IMR-90 (cell line): ENCODE measurements around the gene RBP5. TPM values are rescaled to one million over a fixed set of nuclear protein-coding genes. Genes with fewer than 3 reads are reported as not detected.

ENCODE experiments used
- ATAC-seq: fragments of 200-7000 bp; cut with Tn5 transposase; 2 replicates; pipeline ENCODE4 v1.9.1; 2020; ENCODE audit warnings: low read depth, mild to moderate bottlenecking, moderate library complexity
- BruUV-seq: library from RNA; stranded (reverse); fragments of 400-500 nt; replicated peaks from 2 replicates; lab custom pipeline; 2021; lab: Mats Ljungman, UMichigan
- CTCF ChIA-PET: fragments of 300-600 bp; formaldehyde crosslinking; extraction: SDS; loops from one replicate; lab custom pipeline; 2021; ENCODE audit warnings: antibody characterized with exemption; lab: Yijun Ruan, JAX
- POLR2A ChIA-PET: fragments of 300-600 bp; sonication (Branson Sonifier 250); formaldehyde crosslinking; loops from one replicate; lab custom pipeline; 2022; ENCODE audit warnings: antibody characterized with exemption; ENCODE audit not compliant: unreplicated experiment; lab: Charles Lee
- DNase-seq: peaks from one replicate; pipeline ENCODE4 v3.0.0; 2013
- H2AFZ ChIP-seq: replicated peaks from 2 replicates; pipeline ENCODE3; 2013; ENCODE audit warnings: low read length, mild to moderate bottlenecking; ENCODE audit not compliant: poor library complexity
- H2AK5ac ChIP-seq: 2 replicates; pipeline ENCODE4 v1.6.1; 2013; ENCODE audit warnings: low read depth, low read length, inconsistent platforms
- H2AK9ac ChIP-seq: replicated peaks from 2 replicates; pipeline ENCODE3; 2013; ENCODE audit warnings: mild to moderate bottlenecking, low read depth, low read length, moderate library complexity; ENCODE audit not compliant: poor library complexity
- H2BK120ac ChIP-seq: 2 replicates; pipeline ENCODE4 v1.6.1; 2013; ENCODE audit warnings: low read depth, low read length, inconsistent platforms
- H2BK15ac ChIP-seq: 3 replicates; pipeline ENCODE4 v1.6.1; 2013; ENCODE audit warnings: low read depth, low read length, inconsistent platforms
- H2BK20ac ChIP-seq: 2 replicates; pipeline ENCODE4 v1.6.1; 2013; ENCODE audit warnings: low read depth, mild to moderate bottlenecking, inconsistent platforms, low read length, moderate library complexity
- H2BK5ac ChIP-seq: 2 replicates; pipeline ENCODE4 v1.6.1; 2013; ENCODE audit warnings: mild to moderate bottlenecking, low read depth, low read length, inconsistent platforms; ENCODE audit not compliant: poor library complexity, severe bottlenecking
- H3K14ac ChIP-seq: replicated peaks from 2 replicates; pipeline ENCODE4 v1.6.1; 2013; ENCODE audit warnings: low read depth, low read length, inconsistent platforms
- H3K18ac ChIP-seq: 2 replicates; pipeline ENCODE4 v1.6.1; 2013; ENCODE audit warnings: low read depth, low read length, control low read depth
- H3K23ac ChIP-seq: 2 replicates; pipeline ENCODE4 v1.6.1; 2013; ENCODE audit warnings: low read depth, low read length, inconsistent platforms
- H3K27ac ChIP-seq: 2 replicates; pipeline ENCODE4 v1.5.1; 2013; ENCODE audit warnings: mild to moderate bottlenecking, control low read depth, low read length; ENCODE audit not compliant: insufficient read depth
- H3K27me3 ChIP-seq: 2 replicates; pipeline ENCODE4 v1.6.1; 2013; ENCODE audit warnings: low read length; ENCODE audit not compliant: control insufficient read depth, insufficient read depth
- H3K36me3 ChIP-seq: 2 replicates; pipeline ENCODE4 v1.6.1; 2013; ENCODE audit warnings: low read length, mixed read lengths; ENCODE audit not compliant: control insufficient read depth, insufficient read depth
- H3K4ac ChIP-seq: 2 replicates; pipeline ENCODE4 v1.6.1; 2013; ENCODE audit warnings: low read depth, low read length, inconsistent platforms
- H3K4me1 ChIP-seq: 2 replicates; pipeline ENCODE4 v1.6.1; 2013; ENCODE audit warnings: low read length, mixed read lengths; ENCODE audit not compliant: control insufficient read depth, insufficient read depth
- H3K4me2 ChIP-seq: 2 replicates; pipeline ENCODE4 v1.6.1; 2013; ENCODE audit warnings: low read depth, mild to moderate bottlenecking, control low read depth, low read length, moderate library complexity
- H3K4me3 ChIP-seq: 2 replicates; pipeline ENCODE4 v1.5.1; 2013; ENCODE audit warnings: low read depth, mild to moderate bottlenecking, control low read depth, low read length, moderate library complexity; ENCODE audit not compliant: insufficient read depth
- H3K56ac ChIP-seq: 2 replicates; pipeline ENCODE4 v1.6.1; 2013; ENCODE audit warnings: low read length, inconsistent platforms; ENCODE audit not compliant: insufficient read depth; ENCODE audit errors: extremely low read depth
- H3K79me1 ChIP-seq, 2 experiments: 2 replicates each; pipeline ENCODE4 v1.6.1; 2013; ENCODE audit warnings: low read length in 2 of 2, inconsistent platforms in 1 of 2, low read depth in 1 of 2
- H3K9ac ChIP-seq: 2 replicates; pipeline ENCODE4 v1.6.1; 2013; ENCODE audit warnings: low read depth, low read length, control low read depth
- H3K9me1 ChIP-seq: 2 replicates; pipeline ENCODE4 v1.6.1; 2013; ENCODE audit warnings: low read length, inconsistent platforms; ENCODE audit not compliant: insufficient read depth
- H3K9me3 ChIP-seq: 2 replicates; pipeline ENCODE4 v1.6.1; 2013; ENCODE audit warnings: low read length; ENCODE audit not compliant: control insufficient read depth, insufficient read depth
- H4K20me1 ChIP-seq: 2 replicates; pipeline ENCODE4 v1.6.1; 2013; ENCODE audit warnings: low read length, inconsistent platforms; ENCODE audit not compliant: insufficient read depth
- H4K5ac ChIP-seq: 2 replicates; pipeline ENCODE4 v1.6.1; 2013; ENCODE audit warnings: mild to moderate bottlenecking, low read depth, low read length, control low read depth
- H4K8ac ChIP-seq, 2 experiments: 2 replicates each; pipeline ENCODE4 v1.6.1; 2013; ENCODE audit warnings: low read depth in 2 of 2, low read length in 2 of 2, control low read depth in 1 of 2, inconsistent platforms in 1 of 2
- H4K91ac ChIP-seq: 2 replicates; pipeline ENCODE4 v1.6.1; 2013; ENCODE audit warnings: low read depth, low read length, inconsistent platforms; ENCODE audit not compliant: insufficient read depth
- FOS ChIP-seq: fragments of 150-350 bp; IDR thresholded peaks from 2 replicates; pipeline ENCODE4 v1.6.1; 2016; ENCODE audit warnings: low read depth, low read length
- RFX5 ChIP-seq: IDR thresholded peaks from 2 replicates; pipeline ENCODE4 v1.8.0; 2012; ENCODE audit warnings: low read depth, mild to moderate bottlenecking, low read length, moderate library complexity
- WGBS, 2 experiments: methylation state at CpG; one replicate each; pipeline versions ENCODE4 v1.1.5 to v1.1.7; 2013; ENCODE audit warnings: missing lambda C conversion rate in 2 of 2; ENCODE audit not compliant: insufficient read length in 1 of 2; ENCODE audit errors: extremely low coverage in 2 of 2; 5-methylcytosine and 5-hydroxymethylcytosine counted together
- dilution Hi-C: fragments of 300-500 bp; cut with HindIII; formaldehyde crosslinking; loops from one replicate; pipeline ENCODE4 v1.14.3; 2018; ENCODE audit warnings: low sequenced_read_pairs; ENCODE audit not compliant: unreplicated experiment
- in situ Hi-C: fragments of 300-500 bp; cut with MboI; formaldehyde crosslinking; loops from 3 replicates; pipeline ENCODE4 v1.14.3; 2019; ENCODE audit warnings: low sequenced_read_pairs, inconsistent platforms, mixed read lengths
- intact Hi-C: fragments of 100-400 bp; cut with micrococcal nuclease; formaldehyde crosslinking; loops from 2 replicates; pipeline ENCODE4 v1.10.0; 2022
- polyA plus RNA-seq, 3 experiments: library from polyadenylated mRNA; depleted of rRNA; stranded (reverse); fragments of >200 nt; gene quantifications; 2 replicates each; pipeline ENCODE4 v1.2.3, GENCODE V29; 2012; ENCODE audit warnings: low replicate concordance in 1 of 3
- total RNA-seq: library from RNA; depleted of rRNA; stranded (reverse); fragments of >200 nt; gene quantifications from 2 replicates; pipeline ENCODE4 v1.2.3, GENCODE V29; 2012
- TF ChIP-seq, protein P1 (sequence below): fragments of 150-350 bp; IDR thresholded peaks from 2 replicates; pipeline ENCODE4 v1.6.1; 2017; ENCODE audit warnings: mild to moderate bottlenecking, antibody characterized with exemption, low read length, low read depth
- TF ChIP-seq, protein P2 (sequence below): conservative IDR thresholded peaks from 2 replicates; pipeline ENCODE4 v1.5.1; 2012; ENCODE audit warnings: mild to moderate bottlenecking, low read depth, low read length, improper control_type of control experiment

RBP5 gene
- total and polyA plus RNA-seq, 2 of the 4 experiments (the other 2 are of a cell fraction): 0.15 TPM; not detected in 1

DNA sequence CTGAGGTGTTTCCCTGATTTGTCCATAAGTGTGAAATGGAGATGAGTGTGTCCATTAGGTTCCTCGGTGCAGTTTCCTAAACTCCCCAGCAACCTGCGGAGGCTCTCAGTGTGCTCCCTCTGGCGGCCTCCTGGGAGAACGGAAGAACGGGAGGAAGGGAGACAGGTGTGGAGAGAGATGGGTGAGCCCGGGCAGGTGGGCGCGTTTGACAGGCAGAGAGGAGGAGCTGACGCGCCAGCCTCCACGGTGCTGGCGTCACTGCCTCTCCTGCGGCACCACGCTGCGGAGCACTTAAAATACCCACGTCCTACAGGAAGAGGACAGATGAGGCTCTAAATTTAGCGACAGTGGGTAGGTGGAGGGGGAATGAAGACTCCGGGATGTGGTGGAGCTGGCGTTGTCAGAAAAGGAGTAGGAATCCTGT, 34.0 kb upstream of the RBP5 start:
- Histone ChIP-seq H2BK20ac (no peak overlapping the region), H3K4me1 (no peaks in the 10 kb centered on the region), H4K5ac (no peak overlapping the region), H3K4me2 (no peak overlapping the region), H4K20me1 (no peaks in the 10 kb centered on the region), H2BK5ac (no peak overlapping the region), H3K27me3 (peaks cover 16% of the 10 kb centered on the region), H3K18ac (no peak overlapping the region), H3K14ac (no peak overlapping the region), H3K79me1 (no peaks in the 10 kb centered on the region), H2BK120ac (no peak overlapping the region), H3K4me3 (no peak overlapping the region), H3K36me3 (no peaks in the 10 kb centered on the region; the same call in 1 of the 2 replicates), H3K27ac (no peak overlapping the region), H2BK15ac (no peak overlapping the region), H3K9me1 (no peaks in the 10 kb centered on the region), H2AK5ac (no peak overlapping the region), H3K9me3 (peaks cover 3% of the 10 kb centered on the region; the same call in 1 of the 2 replicates), H3K4ac (no peak overlapping the region), H4K8ac (no peak overlapping the region), H4K91ac (no peak overlapping the region), H3K56ac (no peak overlapping the region), H2AK9ac (no peak overlapping the region), H3K23ac (no peak overlapping the region), H2AFZ (no peak overlapping the region), H3K9ac (no peak overlapping the region)
- ATAC-seq (peak; percentile 71), DNase-seq (no peak)
- WGBS, 2 experiments: no CpG with 5 or more reads among the region's 19 CpGs
- intact Hi-C loops: no loop called here
- ChIA-PET POLR2A (interaction anchor here (0.6 kb wide), 1 partner anchor 1223 kb away, joined by 3 read pairs; no protein-coding TSS in a partner anchor), CTCF (no interaction called here)
- no TSS peak for BruUV-seq
- no peak for TF ChIP-seq FOS
- TF ChIP-seq, protein P1, sequence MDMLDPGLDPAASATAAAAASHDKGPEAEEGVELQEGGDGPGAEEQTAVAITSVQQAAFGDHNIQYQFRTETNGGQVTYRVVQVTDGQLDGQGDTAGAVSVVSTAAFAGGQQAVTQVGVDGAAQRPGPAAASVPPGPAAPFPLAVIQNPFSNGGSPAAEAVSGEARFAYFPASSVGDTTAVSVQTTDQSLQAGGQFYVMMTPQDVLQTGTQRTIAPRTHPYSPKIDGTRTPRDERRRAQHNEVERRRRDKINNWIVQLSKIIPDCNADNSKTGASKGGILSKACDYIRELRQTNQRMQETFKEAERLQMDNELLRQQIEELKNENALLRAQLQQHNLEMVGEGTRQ: no peak
- TF ChIP-seq, protein P2, sequence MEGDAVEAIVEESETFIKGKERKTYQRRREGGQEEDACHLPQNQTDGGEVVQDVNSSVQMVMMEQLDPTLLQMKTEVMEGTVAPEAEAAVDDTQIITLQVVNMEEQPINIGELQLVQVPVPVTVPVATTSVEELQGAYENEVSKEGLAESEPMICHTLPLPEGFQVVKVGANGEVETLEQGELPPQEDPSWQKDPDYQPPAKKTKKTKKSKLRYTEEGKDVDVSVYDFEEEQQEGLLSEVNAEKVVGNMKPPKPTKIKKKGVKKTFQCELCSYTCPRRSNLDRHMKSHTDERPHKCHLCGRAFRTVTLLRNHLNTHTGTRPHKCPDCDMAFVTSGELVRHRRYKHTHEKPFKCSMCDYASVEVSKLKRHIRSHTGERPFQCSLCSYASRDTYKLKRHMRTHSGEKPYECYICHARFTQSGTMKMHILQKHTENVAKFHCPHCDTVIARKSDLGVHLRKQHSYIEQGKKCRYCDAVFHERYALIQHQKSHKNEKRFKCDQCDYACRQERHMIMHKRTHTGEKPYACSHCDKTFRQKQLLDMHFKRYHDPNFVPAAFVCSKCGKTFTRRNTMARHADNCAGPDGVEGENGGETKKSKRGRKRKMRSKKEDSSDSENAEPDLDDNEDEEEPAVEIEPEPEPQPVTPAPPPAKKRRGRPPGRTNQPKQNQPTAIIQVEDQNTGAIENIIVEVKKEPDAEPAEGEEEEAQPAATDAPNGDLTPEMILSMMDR: peak; percentile 37
- no peak for TF ChIP-seq RFX5
- dilution Hi-C loops: no loop called here
- in situ Hi-C loops: no loop called here
